Activated T-cell treated with anti-CD3 and anti-CD28 coated beads, Interleukin-2, amount 50 U/mL, for 24 hours (primary cell): Measurements from ENCODE around the gene PPM1H.

ENCODE experiments used
- DNase-seq: peaks from one replicate; pipeline ENCODE4 v3.0.0-alpha.2; 2020
- H3K27ac Mint-ChIP-seq: 2 replicates; pipeline ENCODE4 v1.8.0; 2020; ENCODE audit warnings: mild to moderate bottlenecking, mixed read lengths
- H3K27me3 Mint-ChIP-seq: 2 replicates; pipeline ENCODE4 v1.8.0; 2020; ENCODE audit warnings: mixed read lengths
- H3K36me3 Mint-ChIP-seq: 2 replicates; pipeline ENCODE4 v1.8.0; 2020; ENCODE audit warnings: low read depth, mixed read lengths
- H3K4me1 Mint-ChIP-seq: 2 replicates; pipeline ENCODE4 v1.8.0; 2020; ENCODE audit warnings: low read depth, mixed read lengths
- H3K4me3 Mint-ChIP-seq: 2 replicates; pipeline ENCODE4 v1.8.0; 2020; ENCODE audit warnings: mild to moderate bottlenecking, moderate library complexity, mixed read lengths
- H3K9me3 Mint-ChIP-seq: 2 replicates; pipeline ENCODE4 v1.8.0; 2020; ENCODE audit warnings: mixed read lengths

Gene PPM1H

GRCh38 chr12:62860020-62860419, 74.9 kb downstream of the PPM1H start:
- no peak overlapping the region for H3K4me3 Mint-ChIP-seq
- no peak overlapping the region for H3K27ac Mint-ChIP-seq
- no peak for DNase-seq
- H3K27me3 Mint-ChIP-seq = peaks cover 4% of the 10 kb centered on the region
- no peaks in the 10 kb centered on the region for H3K36me3 Mint-ChIP-seq
- peaks cover 1% of the 10 kb centered on the region for H3K4me1 Mint-ChIP-seq
- H3K9me3 Mint-ChIP-seq = no peaks in the 10 kb centered on the region

- H3K9me3 Mint-ChIP-seq = no peaks in the 10 kb centered on the region
- no peak for DNase-seq
- H3K4me1 Mint-ChIP-seq = peaks cover 1% of the 10 kb centered on the region
- H3K27ac Mint-ChIP-seq = no peak overlapping the region
- H3K27me3 Mint-ChIP-seq = peaks cover 4% of the 10 kb centered on the region
- H3K36me3 Mint-ChIP-seq = no peaks in the 10 kb centered on the region
- H3K4me3 Mint-ChIP-seq = no peak overlapping the region
These were observed 75.6 kb downstream of the PPM1H start for GRCh38 chr12:62859321-62859737.

GRCh38 chr12:62856454-62856853, 78.5 kb downstream of the PPM1H start:
- DNase-seq = no peak
- Mint-ChIP-seq H3K4me1 (peaks cover 1% of the 10 kb centered on the region), H3K27ac (no peak overlapping the region), H3K9me3 (no peaks in the 10 kb centered on the region), H3K36me3 (no peaks in the 10 kb centered on the region), H3K4me3 (no peak overlapping the region), H3K27me3 (peaks cover 9% of the 10 kb centered on the region)

- Mint-ChIP-seq H3K27ac (no peak overlapping the region), H3K4me1 (no peaks in the 10 kb centered on the region), H3K27me3 (peaks cover 12% of the 10 kb centered on the region), H3K4me3 (no peak overlapping the region), H3K36me3 (no peaks in the 10 kb centered on the region), H3K9me3 (no peaks in the 10 kb centered on the region)
- DNase-seq = no peak
These were observed 80.9 kb downstream of the PPM1H start for GRCh38 chr12:62854024-62854423.

- H3K9me3 Mint-ChIP-seq = no peaks in the 10 kb centered on the region
- DNase-seq = no peak
- no peaks in the 10 kb centered on the region for H3K36me3 Mint-ChIP-seq
- no peaks in the 10 kb centered on the region for H3K4me1 Mint-ChIP-seq
- peaks cover 27% of the 10 kb centered on the region for H3K27me3 Mint-ChIP-seq
- H3K27ac Mint-ChIP-seq = no peak overlapping the region
- no peak overlapping the region for H3K4me3 Mint-ChIP-seq
These were observed 85.6 kb downstream of the PPM1H start for GRCh38 chr12:62849398-62849797.

- Mint-ChIP-seq H3K9me3 (no peaks in the 10 kb centered on the region), H3K27me3 (peaks cover 22% of the 10 kb centered on the region), H3K36me3 (no peaks in the 10 kb centered on the region), H3K4me3 (no peak overlapping the region), H3K4me1 (no peaks in the 10 kb centered on the region), H3K27ac (no peak overlapping the region)
- no peak for DNase-seq
These were observed 86.5 kb downstream of the PPM1H start for GRCh38 chr12:62848418-62848817.

- H3K4me3 Mint-ChIP-seq = no peak overlapping the region
- no peak for DNase-seq
- H3K27me3 Mint-ChIP-seq = peaks cover 21% of the 10 kb centered on the region
- no peaks in the 10 kb centered on the region for H3K36me3 Mint-ChIP-seq
- H3K4me1 Mint-ChIP-seq = no peaks in the 10 kb centered on the region
- no peak overlapping the region for H3K27ac Mint-ChIP-seq
- H3K9me3 Mint-ChIP-seq = no peaks in the 10 kb centered on the region
These were observed 87.2 kb downstream of the PPM1H start for GRCh38 chr12:62847709-62848108.

GRCh38 chr12:62846491-62846890, 88.5 kb downstream of the PPM1H start:
- no peak overlapping the region for H3K27ac Mint-ChIP-seq
- H3K4me3 Mint-ChIP-seq = no peak overlapping the region
- peaks cover 21% of the 10 kb centered on the region for H3K27me3 Mint-ChIP-seq
- no peak for DNase-seq
- H3K9me3 Mint-ChIP-seq = no peaks in the 10 kb centered on the region
- no peaks in the 10 kb centered on the region for H3K4me1 Mint-ChIP-seq
- no peaks in the 10 kb centered on the region for H3K36me3 Mint-ChIP-seq

GRCh38 chr12:62844915-62845314, 90.0 kb downstream of the PPM1H start:
- Mint-ChIP-seq H3K36me3 (no peaks in the 10 kb centered on the region), H3K9me3 (no peaks in the 10 kb centered on the region), H3K4me1 (no peaks in the 10 kb centered on the region), H3K4me3 (no peak overlapping the region), H3K27ac (no peak overlapping the region), H3K27me3 (peaks cover 22% of the 10 kb centered on the region)
- no peak for DNase-seq

- Mint-ChIP-seq H3K4me1 (no peaks in the 10 kb centered on the region), H3K4me3 (no peak overlapping the region), H3K9me3 (no peaks in the 10 kb centered on the region), H3K27ac (no peak overlapping the region), H3K27me3 (peaks cover 17% of the 10 kb centered on the region), H3K36me3 (no peaks in the 10 kb centered on the region)
- no peak for DNase-seq
These were observed 91.2 kb downstream of the PPM1H start for GRCh38 chr12:62843716-62844115.

GRCh38 chr12:62841846-62842245, 93.1 kb downstream of the PPM1H start:
- no peak overlapping the region for H3K4me3 Mint-ChIP-seq
- H3K36me3 Mint-ChIP-seq = no peaks in the 10 kb centered on the region
- no peak overlapping the region for H3K27ac Mint-ChIP-seq
- DNase-seq = no peak
- peaks cover 18% of the 10 kb centered on the region for H3K27me3 Mint-ChIP-seq
- H3K9me3 Mint-ChIP-seq = no peaks in the 10 kb centered on the region
- no peaks in the 10 kb centered on the region for H3K4me1 Mint-ChIP-seq

- H3K36me3 Mint-ChIP-seq = no peaks in the 10 kb centered on the region
These were observed 94.1 kb downstream of the PPM1H start for GRCh38 chr12:62840806-62841205.

GRCh38 chr12:62839869-62840660, 94.9 kb downstream of the PPM1H start:
- H3K36me3 Mint-ChIP-seq = no peaks in the 10 kb centered on the region
- H3K9me3 Mint-ChIP-seq = no peaks in the 10 kb centered on the region
- no peak overlapping the region for H3K4me3 Mint-ChIP-seq
- H3K4me1 Mint-ChIP-seq = no peaks in the 10 kb centered on the region
- H3K27me3 Mint-ChIP-seq = peaks cover 8% of the 10 kb centered on the region
- no peak for DNase-seq
- no peak overlapping the region for H3K27ac Mint-ChIP-seq

More at GRCh38 chr12:62840806-62841205, 94.1 kb downstream of the PPM1H start:
- H3K4me1 Mint-ChIP-seq = no peaks in the 10 kb centered on the region
- no peak overlapping the region for H3K27ac Mint-ChIP-seq
- no peak overlapping the region for H3K4me3 Mint-ChIP-seq
- no peak for DNase-seq
- H3K27me3 Mint-ChIP-seq = peaks cover 13% of the 10 kb centered on the region
- no peaks in the 10 kb centered on the region for H3K9me3 Mint-ChIP-seq

GRCh38 chr12:62834971-62835547, 99.9 kb downstream of the PPM1H start:
- H3K36me3 Mint-ChIP-seq = no peaks in the 10 kb centered on the region
- H3K27ac Mint-ChIP-seq = no peak overlapping the region
- no peak overlapping the region for H3K4me3 Mint-ChIP-seq
- H3K9me3 Mint-ChIP-seq = no peaks in the 10 kb centered on the region
- no peaks in the 10 kb centered on the region for H3K4me1 Mint-ChIP-seq
- H3K27me3 Mint-ChIP-seq = peaks cover 4% of the 10 kb centered on the region
- no peak for DNase-seq

GRCh38 chr12:62834406-62834805, 100.5 kb downstream of the PPM1H start:
- H3K36me3 Mint-ChIP-seq = no peaks in the 10 kb centered on the region
- no peaks in the 10 kb centered on the region for H3K4me1 Mint-ChIP-seq
- H3K4me3 Mint-ChIP-seq = no peak overlapping the region
- H3K27me3 Mint-ChIP-seq = peaks cover 3% of the 10 kb centered on the region
- H3K27ac Mint-ChIP-seq = no peak overlapping the region
- no peak for DNase-seq
- no peaks in the 10 kb centered on the region for H3K9me3 Mint-ChIP-seq
